IMR-90 (cell line): ENCODE results near the gene MEIKIN.

ENCODE experiments used
- CHD1 ChIP-seq: IDR thresholded peaks from 2 replicates; pipeline ENCODE4 v1.6.1; 2012; ENCODE audit warnings: low read depth, low read length, improper control_type of control experiment
- CTCF ChIP-seq: conservative IDR thresholded peaks from 2 replicates; pipeline ENCODE4 v1.5.1; 2012; ENCODE audit warnings: mild to moderate bottlenecking, low read depth, low read length, improper control_type of control experiment
- POLR2A ChIP-seq: IDR thresholded peaks from 2 replicates; pipeline ENCODE4 v1.6.1; 2012; ENCODE audit warnings: mild to moderate bottlenecking, low read depth, low read length

- TF ChIP-seq POLR2A, result no peak
- TF ChIP-seq CTCF, result no peak
- no peak for TF ChIP-seq CHD1
Measured at GRCh38 chr5:131947445-131947844, 2.0 kb upstream of the MEIKIN start.
